ENCODE results near the gene IKBKE.

DNA sequence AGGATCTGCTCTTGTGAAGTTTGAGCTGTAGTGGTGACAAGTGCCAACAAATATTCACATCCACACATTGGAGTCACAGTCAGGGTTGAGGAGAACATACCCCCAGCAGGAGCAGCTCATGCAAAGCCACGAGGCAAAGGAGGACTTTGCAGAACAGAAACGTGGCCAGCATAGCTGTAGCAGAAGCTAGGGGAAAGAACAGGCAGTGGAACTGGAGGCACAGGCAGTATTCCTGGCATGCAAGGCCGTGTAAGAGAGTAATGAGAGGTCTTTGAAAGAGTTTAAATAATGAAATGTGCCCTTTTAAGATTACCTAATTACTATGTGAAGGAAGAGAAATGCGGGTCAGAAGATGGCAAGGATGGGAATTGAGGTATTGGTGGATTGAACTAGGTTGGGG is 40.9 kb upstream of the IKBKE start:
- TF ChIP-seq POLR2A (IDR thresholded peaks at IDR 0.05; ENCODE audit: low read length): no peak
- TF ChIP-seq GATA1 (IDR thresholded peaks at IDR 0.05; ENCODE audit: low read depth, low read length): no peak
